Activated T-helper 1 cell treated with Interleukin-2 at 50 U/mL for 16 hours (primary cell): ENCODE results near the gene GPX6.
"Not testable (repeated sequence)": the region's sequence is repeated elsewhere in the genome, so short reads cannot be mapped to it uniquely, and the experiment has no call there.

Experiments
- DNase-seq: peaks from one replicate; pipeline ENCODE4 v3.0.0-alpha.2; 2020; ENCODE audit warnings: low read depth

The GPX6 gene

GRCh38 chr6:28515676-28516075 is at the start of gene GPX6:
GPX6 (minus strand) TSS chr6:28515793; CDS start chr6:28515743, 50 bp downstream.
- no peak for DNase-seq

GRCh38 chr6:28563430-28564095 is 48.0 kb upstream of the GPX6 start:
- DNase-seq, result no peak

GRCh38 chr6:28558629-28559028 is 43.0 kb upstream of the GPX6 start:
- DNase-seq, result no peak

GRCh38 chr6:28555136-28555535 is 39.5 kb upstream of the GPX6 start:
- no peak for DNase-seq

GRCh38 chr6:28553986-28554881 is 38.6 kb upstream of the GPX6 start:
- DNase-seq, result no peak

- DNase-seq, result no peak
Observed at GRCh38 chr6:28553384-28553985, 37.9 kb upstream of the GPX6 start.

GRCh38 chr6:28551891-28552666 is 36.5 kb upstream of the GPX6 start:
- no peak for DNase-seq

- not testable (repeated sequence) for DNase-seq
Observed at GRCh38 chr6:28547003-28547402, 31.4 kb upstream of the GPX6 start.

GRCh38 chr6:28545955-28546354 is 30.4 kb upstream of the GPX6 start:
- DNase-seq, result no peak

- no peak for DNase-seq
Observed at GRCh38 chr6:28543651-28544610, 28.3 kb upstream of the GPX6 start.

GRCh38 chr6:28542440-28543296 is 27.1 kb upstream of the GPX6 start:
- peak; percentile 15 for DNase-seq

GRCh38 chr6:28541996-28542395 is 26.4 kb upstream of the GPX6 start:
- no peak for DNase-seq

GRCh38 chr6:28537509-28538140 is 22.0 kb upstream of the GPX6 start:
- no peak for DNase-seq

- DNase-seq, result no peak
Observed at GRCh38 chr6:28537065-28537464, 21.5 kb upstream of the GPX6 start.

- DNase-seq, result no peak
Observed at GRCh38 chr6:28534875-28535274, 19.3 kb upstream of the GPX6 start.

GRCh38 chr6:28534306-28534705 is 18.7 kb upstream of the GPX6 start:
- DNase-seq, result no peak

- no peak for DNase-seq
Observed at GRCh38 chr6:28531479-28532128, 16.0 kb upstream of the GPX6 start.

GRCh38 chr6:28530777-28531176 is 15.2 kb upstream of the GPX6 start:
- DNase-seq, result no peak

GRCh38 chr6:28525496-28526039 is 10.0 kb upstream of the GPX6 start, which contains the start of gene GPX5:
GPX5 (plus strand) TSS chr6:28525881; CDS start chr6:28526014, 133 bp downstream.
- DNase-seq, result no peak
